ENCODE measurements around the gene CDK9.
"Not testable (repeated sequence)": the region's sequence is repeated elsewhere in the genome, so short reads cannot be mapped to it uniquely, and the experiment has no call there.

The CDK9 gene

GRCh38 chr9:127832248-127832647, 46.4 kb downstream of the CDK9 start:
- TF ChIP-seq CTCF (conservative IDR thresholded peaks at IDR 0.05; ENCODE audit: low read depth, low read length), result no peak
- H3K4me3 ChIP-seq (ENCODE audit: low read length), result no peak overlapping the region
- no peak for DNase-seq (ENCODE audit: low read depth)

DNA sequence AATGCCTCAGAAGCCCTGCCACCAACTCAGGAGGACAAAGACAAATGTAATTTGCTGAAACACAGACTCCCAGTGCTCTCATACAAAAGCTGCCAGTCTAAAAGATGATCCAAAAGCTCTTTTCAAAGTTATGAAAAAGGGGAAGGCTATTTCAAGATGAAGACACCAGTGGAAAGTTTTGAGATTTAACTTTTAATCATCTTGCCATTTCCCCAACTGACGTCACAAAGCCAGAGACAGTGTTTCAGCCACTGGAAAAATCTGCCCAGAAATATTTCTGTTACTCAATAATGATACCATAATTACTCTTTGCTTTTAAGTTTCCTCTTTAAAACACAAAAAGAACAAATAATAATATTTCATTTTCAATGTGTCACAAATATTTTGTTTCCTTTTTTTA, 47.7 kb downstream of the CDK9 start:
- no peak overlapping the region for H3K4me3 ChIP-seq (ENCODE audit: low read length)
- TF ChIP-seq CTCF (conservative IDR thresholded peaks at IDR 0.05; ENCODE audit: low read depth, low read length), result no peak
- DNase-seq (ENCODE audit: low read depth), result no peak

GRCh38 chr9:127835991-127836516, 50.2 kb downstream of the CDK9 start:
- DNase-seq (ENCODE audit: low read depth), result no peak
- no peak for TF ChIP-seq CTCF (conservative IDR thresholded peaks at IDR 0.05; ENCODE audit: low read depth, low read length)
- H3K4me3 ChIP-seq (ENCODE audit: low read length), result no peak overlapping the region

DNA sequence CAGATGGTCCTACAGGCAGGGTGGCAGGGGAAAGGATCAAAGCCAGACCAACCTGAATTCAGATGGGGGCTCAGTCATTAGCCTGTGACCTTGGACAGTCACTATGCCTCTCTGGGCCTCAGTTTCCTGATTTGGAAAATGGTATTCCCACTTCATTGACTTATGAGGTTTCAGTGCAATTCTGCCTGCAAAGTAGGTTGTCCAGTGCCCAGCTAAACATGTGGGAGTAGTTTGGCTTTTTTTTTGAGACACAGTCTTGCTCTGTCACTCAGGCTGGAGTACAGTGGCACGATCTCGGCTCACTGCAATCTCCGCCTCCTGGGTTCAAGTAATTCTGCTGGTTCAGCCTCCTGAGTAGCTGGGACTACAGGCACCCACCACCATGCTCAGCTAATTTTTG, 50.7 kb downstream of the CDK9 start:
- H3K4me3 ChIP-seq (ENCODE audit: low read length); DNase-seq (ENCODE audit: low read depth): not testable (repeated sequence)

DNA sequence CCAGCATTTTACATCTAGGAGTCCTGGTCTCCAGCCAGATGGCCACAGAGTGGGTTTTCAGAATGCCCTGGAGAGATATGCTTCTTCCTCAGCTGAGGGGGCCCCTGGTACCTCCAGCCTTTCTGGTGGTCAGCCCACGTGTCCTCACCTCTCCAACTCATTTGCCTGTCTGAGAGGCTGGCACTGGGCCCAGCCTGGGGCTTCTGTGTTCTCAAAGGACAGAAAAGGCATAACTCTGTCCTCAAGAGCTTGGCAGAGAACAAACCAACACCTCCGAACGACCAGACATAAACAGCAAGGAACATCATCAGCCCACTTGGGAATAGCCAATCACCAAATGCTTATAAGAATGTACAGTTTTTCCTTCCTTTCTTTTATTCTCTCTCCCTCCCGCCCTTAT, 51.5 kb downstream of the CDK9 start:
- TF ChIP-seq CTCF (conservative IDR thresholded peaks at IDR 0.05; ENCODE audit: low read depth, low read length), result no peak
- no peak for DNase-seq (ENCODE audit: low read depth)

GRCh38 chr9:127838375-127839078, 52.7 kb downstream of the CDK9 start:
- TF ChIP-seq CTCF (conservative IDR thresholded peaks at IDR 0.05; ENCODE audit: low read depth, low read length), result no peak
- no peak overlapping the region for H3K4me3 ChIP-seq (ENCODE audit: low read length)
- peak; percentile 35 for DNase-seq (ENCODE audit: low read depth)

More for the DNA sequence above, 51.5 kb downstream of the CDK9 start:
- no peak overlapping the region for H3K4me3 ChIP-seq (ENCODE audit: low read length)
